Measurements from ENCODE around the gene CNTNAP5.

CNTNAP5 gene

GRCh38 chr2:124572934-124573634, 548.0 kb downstream of the CNTNAP5 start:
- Mint-ChIP-seq H3K27me3 (no peaks in the 10 kb centered on the region), H3K27ac (no peak overlapping the region), H3K4me3 (no peak overlapping the region), H3K4me1 (no peaks in the 10 kb centered on the region), H3K36me3 (no peaks in the 10 kb centered on the region), H3K9me3 (peaks cover 6% of the 10 kb centered on the region)
- no peak for DNase-seq (ENCODE audit: low spot score in 2 of 2)
- ATAC-seq (ENCODE audit: low read depth) = no peak

GRCh38 chr2:124575497-124575896, 550.4 kb downstream of the CNTNAP5 start:
- Mint-ChIP-seq H3K36me3 (no peaks in the 10 kb centered on the region), H3K27me3 (no peaks in the 10 kb centered on the region), H3K27ac (no peak overlapping the region), H3K9me3 (peaks cover 4% of the 10 kb centered on the region), H3K4me1 (no peaks in the 10 kb centered on the region), H3K4me3 (no peak overlapping the region)
- ATAC-seq (ENCODE audit: low read depth) (no peak), DNase-seq (ENCODE audit: low spot score in 2 of 2) (no peak)

- no peaks in the 10 kb centered on the region for H3K36me3 Mint-ChIP-seq
- H3K27me3 Mint-ChIP-seq = no peaks in the 10 kb centered on the region
- ATAC-seq (ENCODE audit: low read depth) = no peak
- H3K27ac Mint-ChIP-seq = no peak overlapping the region
- DNase-seq (ENCODE audit: low spot score in 2 of 2) = no peak
- no peaks in the 10 kb centered on the region for H3K4me1 Mint-ChIP-seq
- H3K4me3 Mint-ChIP-seq = no peak overlapping the region
- peaks cover 7% of the 10 kb centered on the region for H3K9me3 Mint-ChIP-seq
Observed at GRCh38 chr2:124580263-124580662, 555.2 kb downstream of the CNTNAP5 start.

GRCh38 chr2:124582387-124582786, 557.3 kb downstream of the CNTNAP5 start:
- Mint-ChIP-seq H3K27me3 (no peaks in the 10 kb centered on the region), H3K27ac (no peak overlapping the region), H3K36me3 (no peaks in the 10 kb centered on the region), H3K4me1 (no peaks in the 10 kb centered on the region), H3K9me3 (peaks cover 7% of the 10 kb centered on the region), H3K4me3 (no peak overlapping the region)
- ATAC-seq (ENCODE audit: low read depth) = no peak
- DNase-seq (ENCODE audit: low spot score in 2 of 2) = no peak

GRCh38 chr2:124584615-124585014, 559.5 kb downstream of the CNTNAP5 start:
- no peak overlapping the region for H3K4me3 Mint-ChIP-seq
- H3K9me3 Mint-ChIP-seq = peaks cover 10% of the 10 kb centered on the region

DNA sequence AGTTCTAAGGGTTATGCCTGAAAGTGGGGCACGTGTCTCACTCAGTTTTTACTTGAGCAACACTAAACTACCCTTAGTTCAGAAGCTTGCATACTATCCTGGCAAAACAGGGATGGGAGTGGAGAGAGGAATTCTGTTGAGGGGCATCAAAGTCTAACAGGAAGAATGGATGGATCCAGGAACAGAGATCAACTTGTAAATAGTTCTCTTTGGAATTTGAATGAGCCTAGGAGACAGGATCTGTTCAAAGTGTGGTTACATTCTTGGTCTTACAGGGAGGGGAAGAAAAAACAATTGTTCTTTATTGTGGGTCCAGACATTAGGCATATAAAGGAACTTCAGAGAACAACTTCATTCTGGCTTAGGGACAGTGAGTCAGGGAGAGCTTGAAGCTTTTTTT, 560.2 kb downstream of the CNTNAP5 start:
- ATAC-seq (ENCODE audit: low read depth) = no peak
- H3K36me3 Mint-ChIP-seq = no peaks in the 10 kb centered on the region

More at GRCh38 chr2:124584615-124585014, 559.5 kb downstream of the CNTNAP5 start:
- Mint-ChIP-seq H3K27me3 (no peaks in the 10 kb centered on the region), H3K36me3 (no peaks in the 10 kb centered on the region), H3K4me1 (no peaks in the 10 kb centered on the region), H3K27ac (no peak overlapping the region)
- DNase-seq (ENCODE audit: low spot score in 2 of 2) (no peak), ATAC-seq (ENCODE audit: low read depth) (no peak)

DNA sequence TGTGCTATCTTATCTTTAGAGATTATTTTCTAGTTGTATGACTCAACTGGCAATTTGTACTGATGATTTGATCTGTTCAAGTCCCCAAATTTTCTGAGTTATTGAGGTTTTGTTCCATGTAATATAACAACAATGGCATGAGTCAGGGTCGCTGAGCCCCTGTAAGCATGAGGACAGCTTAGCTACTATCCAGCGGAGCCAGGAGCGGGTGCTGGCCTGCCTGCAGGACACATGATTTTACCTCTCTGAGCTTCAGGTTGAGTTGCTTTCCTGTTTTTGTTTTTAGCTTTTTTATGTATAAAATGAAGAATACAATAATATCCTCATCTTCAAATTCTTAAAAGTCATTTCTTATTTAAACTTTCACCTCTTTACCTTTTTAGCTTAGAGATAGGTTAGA, 561.1 kb downstream of the CNTNAP5 start:
- no peak overlapping the region for H3K4me3 Mint-ChIP-seq
- ATAC-seq (ENCODE audit: low read depth) = no peak
- DNase-seq (ENCODE audit: low spot score in 2 of 2) = no peak
- no peaks in the 10 kb centered on the region for H3K36me3 Mint-ChIP-seq
- H3K9me3 Mint-ChIP-seq = peaks cover 11% of the 10 kb centered on the region
- no peak overlapping the region for H3K27ac Mint-ChIP-seq
- H3K27me3 Mint-ChIP-seq = no peaks in the 10 kb centered on the region
- H3K4me1 Mint-ChIP-seq = no peaks in the 10 kb centered on the region

More for the DNA sequence above, 560.2 kb downstream of the CNTNAP5 start:
- Mint-ChIP-seq H3K27ac (no peak overlapping the region), H3K27me3 (no peaks in the 10 kb centered on the region), H3K9me3 (peaks cover 14% of the 10 kb centered on the region), H3K4me1 (no peaks in the 10 kb centered on the region), H3K4me3 (no peak overlapping the region)
- DNase-seq (ENCODE audit: low spot score in 2 of 2) = no peak

GRCh38 chr2:124586835-124587234, 561.7 kb downstream of the CNTNAP5 start:
- Mint-ChIP-seq H3K9me3 (peaks cover 11% of the 10 kb centered on the region), H3K36me3 (no peaks in the 10 kb centered on the region)
- no peak for ATAC-seq (ENCODE audit: low read depth)

GRCh38 chr2:124589971-124590370, 564.9 kb downstream of the CNTNAP5 start:
- H3K4me3 Mint-ChIP-seq = no peak overlapping the region
- no peak for DNase-seq (ENCODE audit: low spot score in 2 of 2)
- H3K4me1 Mint-ChIP-seq = no peaks in the 10 kb centered on the region
- H3K27ac Mint-ChIP-seq = no peak overlapping the region
- ATAC-seq (ENCODE audit: low read depth) = no peak
- H3K9me3 Mint-ChIP-seq = peaks cover 11% of the 10 kb centered on the region
- H3K27me3 Mint-ChIP-seq = no peaks in the 10 kb centered on the region
- H3K36me3 Mint-ChIP-seq = no peaks in the 10 kb centered on the region

More at GRCh38 chr2:124586835-124587234, 561.7 kb downstream of the CNTNAP5 start:
- H3K27me3 Mint-ChIP-seq = no peaks in the 10 kb centered on the region
- no peak overlapping the region for H3K27ac Mint-ChIP-seq
- no peaks in the 10 kb centered on the region for H3K4me1 Mint-ChIP-seq
- H3K4me3 Mint-ChIP-seq = no peak overlapping the region
- no peak for DNase-seq (ENCODE audit: low spot score in 2 of 2)

- Mint-ChIP-seq H3K9me3 (peaks cover 6% of the 10 kb centered on the region), H3K27me3 (no peaks in the 10 kb centered on the region), H3K27ac (no peak overlapping the region), H3K4me1 (no peaks in the 10 kb centered on the region), H3K4me3 (no peak overlapping the region), H3K36me3 (no peaks in the 10 kb centered on the region)
- DNase-seq (ENCODE audit: low spot score in 2 of 2) (no peak), ATAC-seq (ENCODE audit: low read depth) (no peak)
Observed at GRCh38 chr2:124602759-124603158, 577.7 kb downstream of the CNTNAP5 start.

GRCh38 chr2:124604940-124605339, 579.9 kb downstream of the CNTNAP5 start:
- Mint-ChIP-seq H3K36me3 (no peaks in the 10 kb centered on the region), H3K27me3 (no peaks in the 10 kb centered on the region), H3K4me1 (no peaks in the 10 kb centered on the region), H3K4me3 (no peak overlapping the region), H3K27ac (no peak overlapping the region), H3K9me3 (peaks cover 7% of the 10 kb centered on the region)
- DNase-seq (ENCODE audit: low spot score in 2 of 2) = no peak
- no peak for ATAC-seq (ENCODE audit: low read depth)

- no peak overlapping the region for H3K4me3 Mint-ChIP-seq
- DNase-seq (ENCODE audit: low spot score in 2 of 2) (no peak), ATAC-seq (ENCODE audit: low read depth) (no peak)
- no peak overlapping the region for H3K27ac Mint-ChIP-seq
- no peaks in the 10 kb centered on the region for H3K36me3 Mint-ChIP-seq
- no peaks in the 10 kb centered on the region for H3K4me1 Mint-ChIP-seq
- H3K9me3 Mint-ChIP-seq = peaks cover 5% of the 10 kb centered on the region
- no peaks in the 10 kb centered on the region for H3K27me3 Mint-ChIP-seq
Observed at GRCh38 chr2:124607679-124608078, 582.6 kb downstream of the CNTNAP5 start.

DNA sequence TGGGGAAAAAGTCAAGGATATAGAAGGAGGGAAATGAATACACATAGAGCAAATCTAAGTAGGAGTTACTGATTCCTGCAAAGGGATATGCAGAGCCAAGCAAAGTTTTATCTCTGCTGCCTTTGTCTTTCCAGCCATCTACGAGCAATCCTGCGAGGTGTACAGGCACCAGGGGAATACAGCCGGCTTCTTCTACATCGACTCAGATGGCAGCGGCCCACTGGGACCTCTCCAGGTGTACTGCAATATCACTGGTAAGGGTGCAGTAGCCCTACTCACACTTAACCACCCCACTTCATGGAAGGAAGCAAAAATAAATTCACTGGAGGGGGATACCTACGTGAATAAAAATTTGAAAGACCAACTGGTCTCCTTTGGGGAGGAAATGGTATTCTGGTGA, 584.6 kb downstream of the CNTNAP5 start:
- no peaks in the 10 kb centered on the region for H3K4me1 Mint-ChIP-seq
- no peaks in the 10 kb centered on the region for H3K27me3 Mint-ChIP-seq
- ATAC-seq (ENCODE audit: low read depth) (no peak), DNase-seq (ENCODE audit: low spot score in 2 of 2) (no peak)
- H3K36me3 Mint-ChIP-seq = no peaks in the 10 kb centered on the region
- H3K27ac Mint-ChIP-seq = no peak overlapping the region
- peaks cover 3% of the 10 kb centered on the region for H3K9me3 Mint-ChIP-seq
- H3K4me3 Mint-ChIP-seq = no peak overlapping the region

GRCh38 chr2:124610141-124610540, 585.1 kb downstream of the CNTNAP5 start:
- H3K36me3 Mint-ChIP-seq = no peaks in the 10 kb centered on the region
- no peaks in the 10 kb centered on the region for H3K4me1 Mint-ChIP-seq
- H3K27me3 Mint-ChIP-seq = no peaks in the 10 kb centered on the region
- DNase-seq (ENCODE audit: low spot score in 2 of 2) (no peak), ATAC-seq (ENCODE audit: low read depth) (no peak)
- H3K27ac Mint-ChIP-seq = no peak overlapping the region
- H3K9me3 Mint-ChIP-seq = peaks cover 3% of the 10 kb centered on the region
- H3K4me3 Mint-ChIP-seq = no peak overlapping the region

DNA sequence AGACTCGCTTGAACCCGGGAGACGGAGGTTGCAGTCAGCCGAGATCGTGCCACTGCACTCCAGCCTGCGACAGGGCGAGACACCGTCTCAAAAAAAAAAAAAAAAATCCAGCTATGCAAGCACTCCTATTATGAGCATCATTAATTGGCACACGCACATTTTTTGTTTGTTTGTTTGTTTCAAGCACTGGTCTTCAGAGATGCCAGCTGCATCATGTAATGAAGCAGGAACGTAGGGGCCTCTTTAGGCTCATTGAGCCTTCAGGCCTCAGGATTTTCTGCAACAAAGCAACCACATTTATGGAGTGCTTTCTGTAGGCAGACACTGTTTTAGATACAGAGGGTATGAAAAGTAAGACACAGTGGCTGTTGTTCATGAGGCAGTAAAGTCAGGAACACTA, 585.8 kb downstream of the CNTNAP5 start:
- no peaks in the 10 kb centered on the region for H3K36me3 Mint-ChIP-seq
- DNase-seq (ENCODE audit: low spot score in 2 of 2) (no peak), ATAC-seq (ENCODE audit: low read depth) (no peak)
- no peaks in the 10 kb centered on the region for H3K27me3 Mint-ChIP-seq
- H3K9me3 Mint-ChIP-seq = peaks cover 3% of the 10 kb centered on the region
- H3K4me1 Mint-ChIP-seq = no peaks in the 10 kb centered on the region
- no peak overlapping the region for H3K27ac Mint-ChIP-seq
- H3K4me3 Mint-ChIP-seq = no peak overlapping the region

Measured in memory B cell (primary cell).